Testis (tissue), 5 donors: ENCODE results near the gene LZTS3. TPM values are rescaled to one million over a fixed set of nuclear protein-coding genes. Genes with fewer than 3 reads are reported as not detected.
"Not testable (repeated sequence)": the region's sequence is repeated elsewhere in the genome, so short reads cannot be mapped to it uniquely, and the experiment has no call there.

Experiments used
- DNase-seq: peaks from one replicate; pipeline ENCODE4 v3.0.0-alpha.2; 2019
- H3K27ac ChIP-seq, 2 donors: fragments of 200-600 bp; sonication (generic); one replicate each; pipeline ENCODE4 v1.5.1; 2019
- H3K27me3 ChIP-seq: fragments of 200-600 bp; sonication (generic); one replicate; pipeline ENCODE4 v1.5.1; 2019
- H3K36me3 ChIP-seq: fragments of 200-600 bp; sonication (generic); one replicate; pipeline ENCODE4 v1.5.1; 2017; ENCODE audit warnings: low read depth; ENCODE audit errors: missing control alignments
- H3K4me1 ChIP-seq: fragments of 200-600 bp; sonication (generic); one replicate; pipeline ENCODE4 v1.5.1; 2019
- H3K4me3 ChIP-seq, 2 donors: fragments of 200-600 bp; sonication (generic); one replicate each; pipeline ENCODE4 v1.5.1; 2017 to 2019
- H3K9me3 ChIP-seq: fragments of 200-600 bp; sonication (generic); one replicate; pipeline ENCODE4 v1.5.1; 2017
- POLR2A ChIP-seq: fragments of 450-650 bp; IDR thresholded peaks from one replicate; pipeline ENCODE4 v1.6.1; 2017; ENCODE audit warnings: antibody characterized with exemption, mild to moderate bottlenecking, moderate library complexity
- WGBS, 2 donors: methylation state at CpG; one replicate each; pipeline ENCODE4 v1.1.5; 2018; 5-methylcytosine and 5-hydroxymethylcytosine counted together
- intact Hi-C: fragments of 100-400 bp; cut with DNase I; formaldehyde crosslinking; loops from one replicate; pipeline ENCODE4 v1.15.1; 2023; ENCODE audit warnings: low total_unique reads
- long read RNA-seq, 2 donors: transcript quantifications; one replicate each; lab custom pipeline, GENCODE V29; 2026
- polyA plus RNA-seq: library from polyadenylated mRNA; stranded (reverse); fragments of 350-450 nt; fragmentation: Illumina TruSeq; extraction: RNeasy Lipid Tissue Mini Kit (QIAGEN cat#74804); gene quantifications from one replicate; pipeline ENCODE4 v1.2.3, GENCODE V29; 2014; ENCODE audit warnings: low read depth, low replicate concordance; ENCODE audit not compliant: insufficient read depth
- total RNA-seq, 2 donors: library from RNA; depleted of rRNA; stranded (reverse); fragments of >200 nt; gene quantifications; one replicate each; pipeline ENCODE4 v1.2.3, GENCODE V29; 2016
- TF ChIP-seq, protein P1 (sequence below), 3 experiments: fragments of 450-650 bp in 2 of 3; fragments of 200-600 bp in 1 of 3; sonication (generic) in 1 of 3; IDR thresholded peaks; one replicate each; pipeline ENCODE4 v1.5.1; 2016 to 2019; ENCODE audit warnings: antibody characterized with exemption in 3 of 3, mild to moderate bottlenecking in 2 of 3, moderate library complexity in 1 of 3

The LZTS3 gene
- total RNA-seq: 10 to 100 TPM; 13.9 to 16.8 TPM
- polyA plus RNA-seq: 7.2 TPM
- long read RNA-seq, donor 1: 0 reads
- long read RNA-seq, donor 2, full-length matches to known transcripts: 1 of 1 reads
- long read RNA-seq, donor 2, partial matches to known transcripts: 0 of 1 reads
- long read RNA-seq, donor 2, other reads (novel, unspliced or antisense): 0 of 1 reads

DNA sequence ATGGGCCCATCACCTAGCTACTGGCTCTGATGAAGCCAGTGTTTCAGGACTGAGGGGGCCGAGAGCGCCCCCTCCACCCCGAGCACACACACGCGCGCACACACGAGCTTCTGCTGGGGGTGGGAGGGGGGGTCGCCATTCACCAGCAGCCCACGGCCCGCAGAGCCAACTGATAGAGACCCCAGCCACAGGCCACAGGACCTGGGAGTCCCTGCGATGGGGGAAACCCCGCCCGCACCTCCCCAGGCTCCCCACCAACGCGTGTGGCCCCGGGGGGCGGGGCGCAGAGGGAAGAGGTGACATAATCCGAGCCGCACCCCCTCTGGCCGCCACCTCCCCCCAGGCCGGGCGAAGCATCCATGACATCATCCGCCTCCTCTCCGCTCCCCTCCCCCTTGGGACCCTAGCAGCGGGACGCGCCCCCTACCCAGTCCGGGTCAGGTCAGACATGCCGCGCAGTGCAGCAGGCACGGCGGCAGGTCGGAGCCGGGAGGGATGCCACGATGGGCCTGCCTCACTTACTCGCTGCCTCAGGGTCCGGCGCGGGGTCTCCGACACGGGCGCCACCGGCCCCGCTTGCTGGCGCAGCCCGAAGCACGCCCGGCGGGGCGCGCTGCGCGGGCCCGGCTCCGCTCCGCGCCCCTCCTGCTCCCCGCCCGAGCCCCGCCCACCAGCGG lies at the start of gene LZTS3:
LZTS3 (minus strand) TSS at position 617 of the 677 bp plus-strand sequence. CDS start 6,386 bp downstream, outside the sequence.
- Histone ChIP-seq H3K27ac (peak within 1 kb of the TSS in 1 of 2 donors; percentile 57), H3K4me1 (peaks cover 8% of the 10 kb centered on the region), H3K9me3 (no peaks in the 10 kb centered on the region), H3K4me3 (peak within 1 kb of the TSS; percentile 76 to 80), H3K36me3 (no peaks in the 10 kb centered on the region), H3K27me3 (no peaks in the 10 kb centered on the region)
- intact Hi-C loops: no loop called here
- DNase-seq: peak; percentile 59
- 2% methylated on average over 39 of the region's 62 CpGs; no CpG with 5 or more reads in 1 of the 2 donors for WGBS, 2 donors
- TF ChIP-seq, protein P1, sequence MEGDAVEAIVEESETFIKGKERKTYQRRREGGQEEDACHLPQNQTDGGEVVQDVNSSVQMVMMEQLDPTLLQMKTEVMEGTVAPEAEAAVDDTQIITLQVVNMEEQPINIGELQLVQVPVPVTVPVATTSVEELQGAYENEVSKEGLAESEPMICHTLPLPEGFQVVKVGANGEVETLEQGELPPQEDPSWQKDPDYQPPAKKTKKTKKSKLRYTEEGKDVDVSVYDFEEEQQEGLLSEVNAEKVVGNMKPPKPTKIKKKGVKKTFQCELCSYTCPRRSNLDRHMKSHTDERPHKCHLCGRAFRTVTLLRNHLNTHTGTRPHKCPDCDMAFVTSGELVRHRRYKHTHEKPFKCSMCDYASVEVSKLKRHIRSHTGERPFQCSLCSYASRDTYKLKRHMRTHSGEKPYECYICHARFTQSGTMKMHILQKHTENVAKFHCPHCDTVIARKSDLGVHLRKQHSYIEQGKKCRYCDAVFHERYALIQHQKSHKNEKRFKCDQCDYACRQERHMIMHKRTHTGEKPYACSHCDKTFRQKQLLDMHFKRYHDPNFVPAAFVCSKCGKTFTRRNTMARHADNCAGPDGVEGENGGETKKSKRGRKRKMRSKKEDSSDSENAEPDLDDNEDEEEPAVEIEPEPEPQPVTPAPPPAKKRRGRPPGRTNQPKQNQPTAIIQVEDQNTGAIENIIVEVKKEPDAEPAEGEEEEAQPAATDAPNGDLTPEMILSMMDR (IDR thresholded peaks at IDR 0.05): no peak
- TF ChIP-seq POLR2A: no peak

DNA sequence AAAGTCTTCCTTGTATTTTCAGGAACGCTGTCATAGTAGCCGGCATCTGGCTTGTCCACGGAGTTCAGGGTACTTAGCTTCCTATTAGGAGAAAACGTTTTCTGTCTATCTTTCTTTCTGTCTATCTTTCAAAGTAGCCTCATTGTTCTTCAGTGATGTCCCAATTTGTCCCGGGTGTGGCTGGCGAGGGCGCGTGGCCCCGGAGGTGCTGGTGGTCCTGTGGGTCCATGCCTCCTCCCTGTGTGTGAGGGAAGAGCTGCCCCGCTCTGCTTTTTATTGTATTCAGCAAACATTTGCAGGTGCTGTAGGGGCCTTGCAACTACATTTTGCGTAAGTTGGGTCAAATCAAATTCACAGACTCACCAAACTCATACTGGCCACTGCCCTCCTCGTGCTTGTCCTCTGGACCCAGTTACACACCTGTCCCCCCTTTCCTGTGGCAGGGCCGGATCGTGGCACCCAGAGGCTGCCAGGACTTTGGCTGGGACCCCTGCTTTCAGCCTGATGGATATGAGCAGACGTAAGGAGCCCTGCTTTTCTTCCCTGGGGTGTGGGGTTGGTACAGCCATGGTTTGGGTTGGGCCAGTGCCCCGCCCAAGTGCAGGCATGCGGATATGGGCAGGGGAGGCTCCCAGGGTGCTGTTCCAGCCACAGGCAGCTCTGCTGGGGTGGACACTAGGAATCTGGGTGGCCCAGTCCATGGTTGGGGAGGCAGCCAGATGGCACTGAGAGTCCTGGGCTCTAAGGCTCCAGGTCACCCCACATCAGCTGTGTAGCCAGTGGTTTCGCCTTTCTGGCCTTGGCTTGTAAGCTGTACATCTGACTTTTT lies 48.3 kb upstream of the LZTS3 start:
- Histone ChIP-seq H3K27ac (no peak overlapping the region), H3K36me3 (no peaks in the 10 kb centered on the region), H3K27me3 (no peaks in the 10 kb centered on the region)

GRCh38 chr20:3218307-3218988 lies 45.1 kb upstream of the LZTS3 start:
- no peak for TF ChIP-seq POLR2A
- TF ChIP-seq, protein P1 (IDR thresholded peaks at IDR 0.05): peak; percentile 85 to 95 (median 91)
- Histone ChIP-seq H3K4me3 (peak overlapping the region in 1 of 2 donors; percentile 5), H3K27ac (no peak overlapping the region), H3K27me3 (no peaks in the 10 kb centered on the region), H3K4me1 (no peaks in the 10 kb centered on the region), H3K36me3 (no peaks in the 10 kb centered on the region), H3K9me3 (no peaks in the 10 kb centered on the region)
- 21 to 42% methylated on average over 7 to 25 of the region's 30 CpGs for WGBS, 2 donors
- intact Hi-C loops: no loop called here
- peak; percentile 69 for DNase-seq

More for the DNA sequence above, 48.3 kb upstream of the LZTS3 start:
- Histone ChIP-seq H3K9me3 (no peaks in the 10 kb centered on the region), H3K4me1 (no peaks in the 10 kb centered on the region), H3K4me3 (no peak overlapping the region)
- intact Hi-C loops: no loop called here
- 91 to 92% methylated on average over 12 to 18 of the region's 18 CpGs for WGBS, 2 donors
- no peak for TF ChIP-seq POLR2A
- TF ChIP-seq, protein P1 (IDR thresholded peaks at IDR 0.05): no peak
- no peak for DNase-seq

GRCh38 chr20:3215359-3215917 lies 42.1 kb upstream of the LZTS3 start:
- H3K9me3 ChIP-seq, H3K4me3 ChIP-seq, H3K27ac ChIP-seq, H3K27me3 ChIP-seq, H3K36me3 ChIP-seq, H3K4me1 ChIP-seq, intact Hi-C loops, DNase-seq: not testable (repeated sequence)
- 94 to 95% methylated on average over 7 of the region's 7 CpGs for WGBS, 2 donors
